ENCODE results near the gene PSMA3. TPM values are rescaled to one million over a fixed set of nuclear protein-coding genes. Genes with fewer than 3 reads are reported as not detected.

PSMA3 gene
- total RNA-seq, 1 donor from 2014 or later = 222 TPM

DNA sequence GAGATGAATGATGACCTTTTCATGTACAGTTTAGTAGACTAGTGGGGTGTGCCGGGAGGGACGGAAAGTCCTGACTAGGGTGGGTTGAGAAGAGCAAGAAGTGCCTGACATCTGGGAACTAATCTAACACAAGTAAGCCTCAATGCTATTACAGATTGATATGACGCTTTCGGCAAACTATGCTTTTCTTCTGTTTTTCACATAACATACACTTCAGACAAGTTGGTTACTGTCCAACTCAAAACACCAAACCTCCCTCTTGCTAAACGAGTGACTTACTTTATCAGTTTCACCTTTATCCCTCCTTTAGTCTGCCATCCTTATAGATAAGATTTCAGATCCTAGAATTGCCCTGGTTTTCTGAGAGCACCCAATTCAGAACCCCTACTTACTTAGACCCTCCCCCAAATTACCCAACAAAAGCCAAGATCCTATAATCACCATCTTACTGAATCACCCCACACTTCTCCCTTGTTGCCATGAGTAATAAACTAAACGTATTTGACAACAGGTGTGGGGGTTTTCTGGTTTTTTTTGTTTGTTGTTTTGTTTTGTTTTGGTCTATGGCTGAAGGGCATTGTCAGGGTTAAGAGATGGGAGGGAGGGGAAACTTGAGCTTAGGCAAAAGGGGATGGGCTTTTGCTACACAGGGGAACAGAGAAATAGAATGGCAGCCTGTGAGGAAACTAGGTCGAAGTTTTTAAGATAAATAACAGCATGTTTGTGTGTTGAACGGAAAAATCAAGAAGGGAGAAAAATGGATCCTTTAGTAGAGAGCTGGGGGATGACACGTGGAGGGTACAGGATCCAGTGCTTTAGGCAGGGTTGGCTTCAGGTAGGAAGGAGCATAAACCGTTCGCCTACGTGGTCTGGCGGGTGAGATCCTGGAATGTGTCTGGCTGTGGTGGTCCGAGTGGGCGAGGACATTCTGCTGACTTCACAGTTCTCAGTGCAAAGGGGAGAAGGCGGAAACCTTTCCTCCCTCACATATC lies 6.1 kb upstream of the PSMA3 start:
- H3K27me3 Mint-ChIP-seq (ENCODE audit: low read depth) = peaks cover 3% of the 10 kb centered on the region
- no peak overlapping the region for H3K27ac Mint-ChIP-seq (ENCODE audit: unreplicated experiment)
- peaks cover 12% of the 10 kb centered on the region for H3K4me1 Mint-ChIP-seq
- no peak overlapping the region for H3K4me3 Mint-ChIP-seq
- no peaks in the 10 kb centered on the region for H3K9me3 Mint-ChIP-seq
- DNase-seq (ENCODE audit: low read depth, low spot score) = no peak
- TF ChIP-seq, protein P1, sequence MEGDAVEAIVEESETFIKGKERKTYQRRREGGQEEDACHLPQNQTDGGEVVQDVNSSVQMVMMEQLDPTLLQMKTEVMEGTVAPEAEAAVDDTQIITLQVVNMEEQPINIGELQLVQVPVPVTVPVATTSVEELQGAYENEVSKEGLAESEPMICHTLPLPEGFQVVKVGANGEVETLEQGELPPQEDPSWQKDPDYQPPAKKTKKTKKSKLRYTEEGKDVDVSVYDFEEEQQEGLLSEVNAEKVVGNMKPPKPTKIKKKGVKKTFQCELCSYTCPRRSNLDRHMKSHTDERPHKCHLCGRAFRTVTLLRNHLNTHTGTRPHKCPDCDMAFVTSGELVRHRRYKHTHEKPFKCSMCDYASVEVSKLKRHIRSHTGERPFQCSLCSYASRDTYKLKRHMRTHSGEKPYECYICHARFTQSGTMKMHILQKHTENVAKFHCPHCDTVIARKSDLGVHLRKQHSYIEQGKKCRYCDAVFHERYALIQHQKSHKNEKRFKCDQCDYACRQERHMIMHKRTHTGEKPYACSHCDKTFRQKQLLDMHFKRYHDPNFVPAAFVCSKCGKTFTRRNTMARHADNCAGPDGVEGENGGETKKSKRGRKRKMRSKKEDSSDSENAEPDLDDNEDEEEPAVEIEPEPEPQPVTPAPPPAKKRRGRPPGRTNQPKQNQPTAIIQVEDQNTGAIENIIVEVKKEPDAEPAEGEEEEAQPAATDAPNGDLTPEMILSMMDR (conservative IDR thresholded peaks at IDR 0.05) = no peak
- peaks cover 3% of the 10 kb centered on the region for H3K36me3 Mint-ChIP-seq (ENCODE audit: low read depth)

DNA sequence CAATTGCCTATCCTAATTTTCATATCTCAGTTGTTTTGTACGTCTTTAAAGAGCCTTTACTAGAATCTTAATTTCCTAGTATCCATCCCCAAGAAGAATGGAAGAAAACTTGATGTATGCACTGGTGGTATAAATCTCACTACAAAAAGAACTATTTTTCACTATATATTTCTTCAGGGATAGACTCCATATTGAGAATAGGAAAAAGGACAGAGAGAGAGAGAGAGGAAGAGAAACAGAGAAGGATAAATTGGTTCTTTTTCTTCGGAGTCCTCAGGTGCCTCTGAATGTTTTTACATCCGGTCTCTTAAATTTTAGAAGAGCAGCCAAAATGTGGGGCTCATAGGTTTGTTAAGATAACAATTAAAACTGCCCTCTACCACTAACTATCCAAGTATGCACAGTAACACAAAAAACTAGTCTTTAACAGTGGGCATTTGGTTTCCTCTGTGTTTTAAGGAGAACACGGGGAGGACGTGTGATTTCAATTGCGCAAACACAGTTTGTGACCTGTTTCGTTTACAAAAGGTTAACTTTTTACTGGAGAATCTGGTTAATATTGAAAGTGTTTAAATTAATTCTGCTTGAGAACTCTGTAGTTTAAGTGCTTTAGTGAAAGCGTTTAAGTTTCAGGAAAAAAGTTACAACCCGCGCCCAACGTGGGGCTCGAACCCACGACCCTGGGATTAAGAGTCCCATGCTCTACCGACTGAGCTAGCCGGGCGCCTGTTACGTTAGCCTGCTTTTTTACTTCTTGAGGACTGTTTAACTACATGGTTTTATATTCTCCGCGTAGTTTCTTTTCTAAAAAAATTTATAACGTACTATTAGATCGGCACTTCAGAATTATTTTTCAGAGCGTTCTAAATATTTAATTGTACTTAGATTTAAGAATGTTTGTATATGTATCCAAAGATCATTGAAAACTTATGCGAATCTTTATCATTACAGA lies 5.1 kb upstream of the PSMA3 start:
- no peak overlapping the region for H3K4me3 Mint-ChIP-seq
- peaks cover 19% of the 10 kb centered on the region for H3K4me1 Mint-ChIP-seq
- H3K27me3 Mint-ChIP-seq (ENCODE audit: low read depth) = peaks cover 3% of the 10 kb centered on the region
- peaks cover 3% of the 10 kb centered on the region for H3K36me3 Mint-ChIP-seq (ENCODE audit: low read depth)
- TF ChIP-seq, protein P1 (conservative IDR thresholded peaks at IDR 0.05) = no peak
- peak; percentile 79 for DNase-seq (ENCODE audit: low read depth, low spot score)
- H3K9me3 Mint-ChIP-seq = no peaks in the 10 kb centered on the region
- peak overlapping the region; percentile 51 for H3K27ac Mint-ChIP-seq (ENCODE audit: unreplicated experiment)

DNA sequence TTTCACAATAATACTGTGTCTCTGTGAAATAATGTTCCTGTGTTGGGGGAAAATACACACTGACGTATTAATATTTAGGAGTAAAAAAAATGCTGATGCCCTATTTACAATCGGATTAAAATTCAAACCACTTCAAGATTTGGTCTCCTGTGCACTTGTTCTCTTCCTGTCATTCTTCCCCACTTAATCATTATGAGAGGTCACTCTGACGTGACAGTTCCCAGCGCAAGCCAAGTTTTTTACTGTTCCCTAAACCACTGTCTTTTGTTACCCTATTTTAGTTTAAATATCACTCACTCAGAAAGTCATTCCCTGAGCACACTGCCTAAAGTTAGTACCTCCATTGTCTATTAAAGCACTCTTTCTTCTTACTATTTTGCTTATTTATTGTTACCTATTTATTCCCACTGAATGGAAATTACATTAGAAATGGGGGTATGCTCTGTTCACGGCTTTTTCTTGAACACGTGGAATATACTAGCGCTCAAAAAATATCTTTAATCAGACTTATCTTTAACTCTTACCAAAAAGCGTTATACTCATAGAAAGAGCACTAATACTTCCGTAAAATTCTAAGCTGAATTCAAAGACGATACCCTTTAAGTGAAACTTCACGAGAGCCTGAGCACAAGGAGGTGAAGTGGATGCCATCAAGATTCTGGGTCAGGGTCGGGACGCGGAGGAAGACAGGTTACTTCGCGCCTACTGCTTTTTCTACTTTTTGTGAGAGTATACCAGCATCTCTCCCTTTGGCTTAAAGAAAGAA lies 670 bp upstream of the PSMA3 start:
- no peaks in the 10 kb centered on the region for H3K9me3 Mint-ChIP-seq
- H3K36me3 Mint-ChIP-seq (ENCODE audit: low read depth) = peaks cover 3% of the 10 kb centered on the region
- peaks cover 47% of the 10 kb centered on the region for H3K4me1 Mint-ChIP-seq

DNA sequence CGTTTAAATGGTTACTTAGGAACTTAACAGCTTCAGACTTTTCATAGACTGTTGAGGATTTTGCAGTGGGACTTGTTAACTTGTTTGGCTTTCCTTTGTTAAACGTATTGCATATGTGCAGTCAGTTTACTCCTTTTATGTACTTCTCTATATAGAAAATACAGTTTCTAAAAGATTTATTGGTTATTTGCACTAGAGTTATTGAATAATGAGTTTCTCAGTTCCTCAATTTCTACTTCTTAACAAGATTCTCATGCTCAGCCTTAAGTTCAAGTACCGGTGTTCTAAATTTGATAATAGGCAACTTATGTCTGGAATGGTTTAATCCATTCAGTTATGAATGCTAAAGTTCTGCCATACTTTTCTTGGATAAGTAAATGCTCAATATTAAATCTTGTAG lies 919 bp downstream of the PSMA3 start:
- Mint-ChIP-seq H3K4me3 (peak overlapping the region; percentile 100), H3K36me3 (ENCODE audit: low read depth) (no peaks in the 10 kb centered on the region), H3K27ac (ENCODE audit: unreplicated experiment) (peak overlapping the region; percentile 99), H3K27me3 (ENCODE audit: low read depth) (no peaks in the 10 kb centered on the region), H3K4me1 (peaks cover 47% of the 10 kb centered on the region), H3K9me3 (no peaks in the 10 kb centered on the region)
- TF ChIP-seq, protein P1 (conservative IDR thresholded peaks at IDR 0.05) = no peak
- DNase-seq (ENCODE audit: low read depth, low spot score) = no peak

More for the DNA sequence above, 670 bp upstream of the PSMA3 start:
- peak overlapping the region; percentile 100 for H3K4me3 Mint-ChIP-seq
- peaks cover 3% of the 10 kb centered on the region for H3K27me3 Mint-ChIP-seq (ENCODE audit: low read depth)
- TF ChIP-seq, protein P1 (conservative IDR thresholded peaks at IDR 0.05) = no peak
- DNase-seq (ENCODE audit: low read depth, low spot score) = no peak
- peak overlapping the region; percentile 81 for H3K27ac Mint-ChIP-seq (ENCODE audit: unreplicated experiment)

DNA sequence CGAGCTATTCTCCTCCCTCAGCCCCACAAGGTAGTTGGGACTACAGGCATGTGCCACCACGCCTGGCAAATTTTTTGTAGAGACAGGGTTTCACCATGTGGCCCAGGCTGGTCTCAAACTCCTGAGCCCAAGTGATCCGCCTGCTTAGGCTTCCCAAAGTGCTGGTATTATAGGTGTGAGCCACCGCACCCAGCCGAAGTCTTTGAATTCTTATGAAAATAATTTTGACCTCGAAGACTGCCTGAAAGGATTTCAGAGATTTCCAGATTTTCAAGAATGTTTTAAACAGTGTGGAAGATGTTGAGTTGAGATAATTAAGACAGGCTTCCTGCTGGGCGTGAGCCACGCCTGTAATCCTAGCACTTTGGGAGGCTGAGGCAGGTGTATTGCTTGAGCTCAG lies 5.0 kb downstream of the PSMA3 start:
- Mint-ChIP-seq H3K36me3 (ENCODE audit: low read depth) (peaks cover 7% of the 10 kb centered on the region), H3K4me3 (no peak overlapping the region), H3K9me3 (no peaks in the 10 kb centered on the region), H3K4me1 (peaks cover 28% of the 10 kb centered on the region), H3K27me3 (ENCODE audit: low read depth) (no peaks in the 10 kb centered on the region), H3K27ac (ENCODE audit: unreplicated experiment) (no peak overlapping the region)
- no peak for DNase-seq (ENCODE audit: low read depth, low spot score)
- TF ChIP-seq, protein P1 (conservative IDR thresholded peaks at IDR 0.05) = no peak
